Astrocyte of the spinal cord (primary cell): ENCODE results near the gene PIK3R3.

Experiments
- DNase-seq: peaks from one replicate; pipeline ENCODE4 v3.0.0; 2011; ENCODE audit warnings: low read depth, low spot score
- H3K4me3 ChIP-seq: 2 replicates; pipeline ENCODE4 v1.5.1; 2011; ENCODE audit warnings: low read depth, mild to moderate bottlenecking, low read length, moderate library complexity
- CTCF ChIP-seq: IDR thresholded peaks from 2 replicates; pipeline ENCODE4 v1.5.1; 2012; ENCODE audit warnings: low read depth, mild to moderate bottlenecking, low read length, inconsistent platforms
- in situ Hi-C: cut with HindIII; loops from 2 replicates; pipeline ENCODE4 v1.10.0; 2017; ENCODE audit warnings: low sequenced_read_pairs

PIK3R3 gene

GRCh38 chr1:46113948-46114347 is 18.5 kb downstream of the PIK3R3 start:
- TF ChIP-seq CTCF = no peak
- in situ Hi-C loops = no loop called here
- no peak overlapping the region for H3K4me3 ChIP-seq
- DNase-seq = no peak

GRCh38 chr1:46112108-46112507 is 20.3 kb downstream of the PIK3R3 start:
- in situ Hi-C loops = no loop called here
- no peak for TF ChIP-seq CTCF
- H3K4me3 ChIP-seq = no peak overlapping the region
- DNase-seq = no peak

- H3K4me3 ChIP-seq = no peak overlapping the region
- no peak for TF ChIP-seq CTCF
- peak; percentile 48 for DNase-seq
- in situ Hi-C loops = no loop called here
Measured at GRCh38 chr1:46110521-46110920, 21.9 kb downstream of the PIK3R3 start.

- DNase-seq = peak; percentile 19
- H3K4me3 ChIP-seq = no peak overlapping the region
- in situ Hi-C loops = no loop called here
- TF ChIP-seq CTCF = no peak
Measured at GRCh38 chr1:46102769-46103476, 29.5 kb downstream of the PIK3R3 start.

- no peak overlapping the region for H3K4me3 ChIP-seq
- no peak for DNase-seq
- TF ChIP-seq CTCF = no peak
- in situ Hi-C loops = no loop called here
Measured at GRCh38 chr1:46099215-46099614, 33.2 kb downstream of the PIK3R3 start.

- DNase-seq = no peak
- no peak overlapping the region for H3K4me3 ChIP-seq
- in situ Hi-C loops = no loop called here
- no peak for TF ChIP-seq CTCF
Measured at GRCh38 chr1:46098027-46098712, 34.3 kb downstream of the PIK3R3 start.
